ENCODE results near the gene MVB12B.

The MVB12B gene

GRCh38 chr9:126505697-126506346, 179.2 kb downstream of the MVB12B start:
- no peak for DNase-seq (ENCODE audit: low spot score)

- no peak for DNase-seq (ENCODE audit: low spot score)
Observed at GRCh38 chr9:126506361-126507317, 180.0 kb downstream of the MVB12B start.

GRCh38 chr9:126507318-126508109, 180.9 kb downstream of the MVB12B start:
- no peak for DNase-seq (ENCODE audit: low spot score)

DNA sequence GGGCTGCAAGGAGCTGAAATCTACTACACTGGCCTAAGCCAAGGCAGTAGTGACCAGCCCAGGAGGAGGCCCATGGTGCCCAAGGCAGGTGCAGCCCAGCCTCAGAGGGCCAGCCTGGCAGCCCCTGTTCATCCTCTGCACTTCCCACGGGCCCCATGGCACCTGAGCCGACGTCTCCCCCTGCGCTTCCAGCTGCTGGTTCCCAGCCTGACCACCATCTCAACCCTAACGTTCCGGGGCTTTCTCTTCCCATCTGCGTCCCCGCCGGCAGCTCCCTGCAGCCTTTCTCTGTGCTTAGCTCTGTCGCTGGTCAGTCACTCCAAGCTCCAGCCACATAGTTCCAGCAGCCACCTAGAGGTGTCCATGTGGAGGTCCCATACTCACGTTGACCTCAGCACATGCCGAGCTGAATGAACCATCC, 181.6 kb downstream of the MVB12B start:
- DNase-seq (ENCODE audit: low spot score), result no peak

DNA sequence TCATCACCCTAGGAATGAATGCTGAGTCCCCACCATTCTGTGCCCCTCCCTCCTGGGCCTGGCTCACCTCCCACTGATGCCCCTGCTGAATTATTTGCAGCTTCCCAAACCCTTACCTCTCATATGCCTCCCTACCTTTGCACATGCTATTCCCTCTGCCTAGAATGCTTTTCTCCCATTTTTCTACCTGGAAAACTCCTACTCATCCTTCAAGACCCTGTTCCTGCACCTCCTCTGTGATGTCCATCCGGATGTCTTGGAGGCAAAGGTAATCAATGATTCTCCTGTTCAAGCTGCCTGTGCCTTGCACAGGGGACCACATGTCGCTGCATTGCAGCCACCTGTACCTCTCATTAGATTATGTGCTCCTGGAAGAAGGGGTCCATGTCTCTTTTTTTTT, 182.3 kb downstream of the MVB12B start:
- DNase-seq (ENCODE audit: low spot score), result no peak

- DNase-seq (ENCODE audit: low spot score), result no peak
Observed at GRCh38 chr9:126509718-126510117, 183.1 kb downstream of the MVB12B start.

- DNase-seq (ENCODE audit: low spot score), result no peak
Observed at GRCh38 chr9:126510564-126510963, 183.9 kb downstream of the MVB12B start.

DNA sequence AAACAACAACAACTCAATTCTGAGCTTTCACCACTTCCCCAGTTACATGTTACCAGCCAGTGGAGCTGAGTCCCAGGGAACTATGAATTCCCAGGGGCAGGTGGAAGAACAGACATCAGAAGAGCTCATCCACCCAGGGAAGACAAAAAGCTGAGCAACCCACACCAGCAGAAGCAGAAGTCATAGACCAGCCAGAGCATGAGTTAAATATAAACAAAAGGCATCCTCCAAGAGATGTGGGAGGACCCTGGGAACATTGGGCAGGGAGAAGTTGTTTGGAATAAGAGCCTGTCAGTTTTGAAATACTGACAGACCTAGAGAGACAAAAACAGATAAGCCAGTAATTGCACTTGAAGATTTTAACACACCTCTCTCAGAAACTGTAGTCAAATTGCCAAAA, 184.8 kb downstream of the MVB12B start:
- no peak for DNase-seq (ENCODE audit: low spot score)

GRCh38 chr9:126513159-126514036, 186.8 kb downstream of the MVB12B start:
- no peak for DNase-seq (ENCODE audit: low spot score)

DNA sequence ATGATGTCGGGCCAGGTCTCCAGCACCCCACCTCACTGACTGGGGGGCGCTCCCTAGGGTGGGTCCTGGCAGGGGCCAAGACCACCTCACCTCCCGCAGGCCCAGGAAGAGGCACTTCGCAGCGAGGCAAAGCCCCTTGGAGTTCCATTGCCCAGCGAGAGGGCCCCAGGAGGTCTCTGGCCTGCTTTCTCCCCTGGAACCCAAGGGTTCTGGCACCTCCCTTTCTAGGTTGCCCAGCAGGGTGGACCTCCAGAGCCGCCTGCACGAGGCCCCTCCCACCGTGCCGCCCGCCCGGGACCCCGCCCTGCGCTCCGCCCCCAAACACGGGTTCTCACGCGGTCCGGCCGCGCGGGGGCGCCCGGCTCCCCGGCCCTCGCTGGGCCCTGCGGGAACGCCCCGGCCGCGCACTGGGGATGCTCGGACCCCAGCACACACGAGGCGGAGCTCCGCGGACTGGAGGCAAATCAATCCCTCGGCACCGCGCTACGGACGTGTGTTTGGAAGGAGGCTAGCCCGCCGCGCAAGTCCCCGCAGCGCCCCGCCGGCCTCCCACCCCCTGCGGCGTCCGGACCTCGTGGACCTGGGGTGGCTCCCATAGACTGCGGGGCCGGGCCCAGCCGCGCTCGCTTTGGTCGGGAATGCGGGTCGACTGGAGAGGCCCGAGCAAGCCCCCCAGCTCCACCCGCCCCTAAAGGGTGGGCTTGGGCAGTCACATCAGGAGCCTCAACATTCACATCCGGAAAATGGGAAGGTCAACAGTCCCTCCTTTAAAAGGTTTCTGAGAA, 187.6 kb downstream of the MVB12B start:
- peak; percentile 44 for DNase-seq (ENCODE audit: low spot score)

DNA sequence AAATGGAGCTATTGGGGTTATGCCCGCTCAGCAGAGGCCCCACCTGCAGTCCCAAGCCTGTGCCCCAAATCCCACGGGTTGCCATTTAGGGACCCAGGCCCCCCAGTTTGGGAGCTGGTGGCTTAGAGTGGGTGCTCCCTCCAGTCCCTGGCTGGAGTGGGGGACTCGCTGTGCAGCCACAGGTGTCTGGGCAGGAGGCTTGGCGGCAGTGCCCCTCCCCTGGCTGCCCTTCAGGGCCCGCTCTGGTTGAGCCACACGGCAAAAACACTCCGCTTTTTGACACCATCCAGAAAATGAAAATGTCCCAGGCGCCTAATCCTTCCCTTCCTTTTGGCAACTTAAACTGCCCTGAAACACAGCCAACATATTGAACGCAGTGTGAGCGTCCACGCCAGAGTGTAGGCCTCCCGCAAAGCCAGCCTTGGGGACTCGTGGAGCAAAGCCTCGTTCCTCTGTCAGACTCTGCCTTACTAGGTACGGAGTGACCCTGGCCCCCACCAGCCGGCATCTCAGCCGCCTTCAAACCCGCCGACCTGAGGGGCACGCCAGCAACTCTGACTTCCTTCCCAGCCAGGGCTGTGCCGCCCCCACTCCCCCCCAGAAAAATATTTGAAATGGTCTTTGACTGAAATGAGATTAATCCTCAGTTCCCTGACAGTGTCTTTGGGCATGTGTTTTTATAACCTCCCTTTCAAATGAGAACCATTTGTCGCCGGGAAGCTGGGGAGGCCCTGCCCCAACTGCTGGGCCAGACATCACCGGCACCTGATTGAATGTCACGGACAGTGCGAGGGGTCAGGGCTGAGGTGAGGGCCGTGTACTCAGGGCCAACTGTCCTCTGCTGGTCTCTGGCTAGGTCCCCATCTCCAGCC, 188.6 kb downstream of the MVB12B start:
- no peak for DNase-seq (ENCODE audit: low spot score)

DNA sequence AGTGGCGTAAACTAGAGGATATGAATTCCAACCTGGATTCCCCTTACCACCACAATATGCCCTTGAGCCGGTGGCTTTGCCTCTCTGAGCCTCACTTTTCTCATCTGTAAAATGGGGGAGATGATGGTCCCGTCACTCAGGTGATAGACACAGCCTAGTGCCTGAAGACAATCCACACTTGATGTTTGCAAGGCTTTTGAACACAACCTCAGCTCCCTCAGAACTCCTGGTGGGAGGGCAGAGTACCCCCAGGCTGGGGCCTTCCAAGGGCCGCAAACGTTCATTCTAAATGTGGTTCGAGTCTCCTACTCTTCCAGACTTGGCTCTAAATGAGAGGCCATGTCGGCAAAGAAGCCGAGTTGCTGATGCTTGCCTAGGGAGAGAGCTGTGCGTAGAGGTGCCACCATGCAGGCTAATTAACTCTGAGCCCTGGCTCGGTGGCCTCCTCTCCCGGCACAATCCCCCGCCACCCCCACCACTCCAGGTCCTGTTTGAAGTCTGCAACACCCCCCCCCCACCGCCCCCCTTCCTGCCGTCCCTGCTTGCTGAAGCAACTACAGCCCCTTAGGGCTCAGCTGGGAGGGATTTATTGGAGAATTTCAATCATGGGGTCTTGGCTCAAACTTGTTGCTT, 189.4 kb downstream of the MVB12B start:
- no peak for DNase-seq (ENCODE audit: low spot score)

- no peak for DNase-seq (ENCODE audit: low spot score)
Observed at GRCh38 chr9:126516561-126516935, 189.9 kb downstream of the MVB12B start.

DNA sequence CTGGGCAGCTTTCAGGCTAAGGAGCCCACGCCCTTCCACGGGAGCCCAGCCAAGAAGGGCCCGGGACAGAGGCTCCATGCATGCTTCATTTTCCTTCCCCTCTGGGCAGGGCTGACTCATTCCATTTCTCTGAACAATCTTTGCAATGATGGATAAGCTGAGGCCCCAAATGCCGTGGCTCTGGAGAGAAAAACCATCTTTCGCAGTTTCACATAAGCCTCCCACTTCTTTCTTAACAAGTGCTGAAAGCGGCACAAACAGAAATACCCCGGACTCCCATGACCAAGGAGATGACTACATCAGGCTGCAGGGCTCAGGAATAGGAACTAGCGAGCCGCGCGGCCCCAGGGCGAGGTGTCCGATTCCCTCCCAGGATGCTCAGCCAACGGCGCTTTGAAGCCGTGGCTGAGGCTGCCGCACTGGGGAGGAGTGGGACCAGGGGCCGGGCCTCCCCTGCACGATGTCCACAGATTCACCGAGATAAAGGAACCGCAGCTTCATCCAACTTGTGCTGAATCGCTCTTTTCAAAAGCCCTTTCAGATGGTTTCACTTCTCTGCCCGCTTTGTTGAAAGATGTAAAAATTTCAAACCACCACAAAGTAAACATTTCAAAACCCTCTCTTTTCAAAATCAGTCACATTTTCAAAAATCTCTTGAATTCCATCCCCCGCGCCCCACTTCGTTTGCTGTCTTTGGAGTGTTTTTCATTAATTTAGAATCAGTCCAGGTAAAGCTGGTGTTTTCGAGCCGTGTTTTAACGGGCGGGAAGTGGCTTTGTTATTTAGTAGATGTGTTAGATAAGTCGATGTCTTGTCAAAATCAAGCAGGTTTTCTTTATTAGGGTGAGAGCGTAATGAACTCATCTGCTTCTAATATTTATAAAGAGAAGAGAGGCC, 190.6 kb downstream of the MVB12B start:
- no peak for DNase-seq (ENCODE audit: low spot score)

DNA sequence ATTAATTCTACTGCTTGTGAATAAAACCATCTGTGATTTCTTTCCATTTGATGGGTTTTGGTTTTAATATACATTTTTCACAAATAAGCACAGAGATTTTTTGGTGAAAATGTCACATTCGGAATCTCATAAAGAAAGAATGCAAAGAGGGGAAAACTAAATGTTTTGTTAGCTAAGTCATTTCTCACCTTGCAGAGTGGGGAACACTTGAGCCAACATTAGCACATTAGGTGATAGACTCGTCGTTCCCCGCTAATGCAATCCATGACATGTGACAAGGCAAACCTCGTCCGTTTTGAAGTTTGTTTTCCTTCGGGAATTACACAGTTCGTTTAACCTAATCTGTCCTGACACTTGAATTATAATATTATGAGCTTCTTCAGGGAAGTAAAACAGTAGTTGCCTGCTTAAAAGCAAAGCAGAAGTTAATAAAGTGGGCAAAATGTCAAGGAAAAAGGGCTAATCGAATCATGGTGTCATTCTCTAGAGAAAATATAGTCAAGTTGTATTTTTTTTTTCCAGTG, 191.3 kb downstream of the MVB12B start:
- DNase-seq (ENCODE audit: low spot score), result no peak

DNA sequence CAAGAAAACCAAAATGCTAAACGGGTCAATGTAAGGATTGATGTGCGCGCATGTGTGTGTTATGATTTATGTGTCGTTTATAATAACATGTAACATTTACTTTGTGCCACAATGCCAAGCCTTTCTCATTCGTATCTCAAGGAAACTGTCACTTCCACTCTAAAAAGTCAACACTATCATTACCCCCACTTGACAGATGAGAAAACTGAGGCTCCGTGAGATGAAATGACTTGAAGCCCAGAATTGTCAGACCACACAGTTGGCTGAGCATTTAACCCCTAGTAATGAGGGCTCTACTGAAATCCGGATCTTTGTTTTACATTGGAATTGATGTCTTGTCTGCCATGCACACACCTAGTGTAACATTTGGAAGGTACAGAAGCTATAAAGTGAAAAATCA, 192.1 kb downstream of the MVB12B start:
- DNase-seq (ENCODE audit: low spot score), result no peak

DNA sequence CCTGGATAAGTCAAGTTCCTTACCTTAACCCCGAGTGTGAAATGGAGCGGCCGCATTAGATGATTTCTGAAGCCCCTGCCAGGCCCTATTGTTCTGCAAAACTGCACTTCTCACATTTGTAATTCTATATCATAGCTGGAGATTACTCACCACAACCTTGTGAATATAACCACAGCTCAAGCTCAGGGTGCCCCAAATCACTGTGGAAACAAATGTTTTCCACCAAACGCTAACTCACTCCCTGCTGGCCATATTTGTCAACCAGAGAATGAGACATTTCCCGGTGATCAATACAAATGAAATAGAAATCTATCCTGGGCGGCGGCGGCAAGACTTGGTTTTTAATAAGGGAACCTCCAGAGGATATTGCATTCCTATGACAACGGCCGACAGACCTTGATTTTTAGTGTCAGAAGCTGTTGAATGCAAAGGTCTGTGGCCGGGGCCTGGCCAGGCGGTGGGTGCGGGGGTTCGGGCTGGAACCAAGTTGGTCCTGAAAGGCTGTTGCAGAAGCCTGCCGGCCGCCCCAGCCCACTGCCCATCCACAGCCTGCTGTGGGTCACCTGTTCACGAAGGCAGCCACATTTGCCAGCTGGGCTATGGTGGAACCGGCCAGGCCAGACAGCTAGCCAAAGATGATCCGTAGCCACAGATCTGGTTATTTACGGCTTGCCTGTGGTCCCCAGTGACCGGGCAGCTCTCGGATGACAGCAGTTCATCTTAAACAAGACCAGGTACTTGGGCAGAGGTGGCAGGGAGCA, 193.2 kb downstream of the MVB12B start:
- no peak for DNase-seq (ENCODE audit: low spot score)
